GM23338 (cell line): ENCODE measurements around the gene CTNNA2. TPM values are rescaled to one million over a fixed set of nuclear protein-coding genes. Genes with fewer than 3 reads are reported as not detected.

Experiments
- ATAC-seq: fragments of 200-7000 bp; cut with Tn5 transposase; 3 replicates; pipeline ENCODE4 v1.9.1; 2020
- DNase-seq: peaks from one replicate; pipeline ENCODE4 v3.0.0-alpha.2; 2015; ENCODE audit warnings: low spot score
- H2AFZ ChIP-seq: fragments of 200-600 bp; sonication (generic); 2 replicates; pipeline ENCODE4 v1.8.0; 2016; ENCODE audit warnings: antibody characterized with exemption, mild to moderate bottlenecking, moderate library complexity
- H3F3A ChIP-seq: fragments of 200-600 bp; sonication (generic); replicated peaks from 2 replicates; pipeline ENCODE4 v1.8.0; 2017; ENCODE audit warnings: antibody characterized with exemption, mixed run types, low read depth
- H3K27ac ChIP-seq: fragments of 200-600 bp; sonication (generic); 2 replicates; pipeline ENCODE4 v1.6.1; 2016; ENCODE audit warnings: low read depth
- H3K27me3 ChIP-seq: fragments of 200-600 bp; sonication (generic); 2 replicates; pipeline ENCODE4 v1.8.0; 2016; ENCODE audit warnings: mild to moderate bottlenecking, mixed run types, moderate library complexity; ENCODE audit not compliant: insufficient read depth
- H3K36me3 ChIP-seq: fragments of 200-600 bp; sonication (generic); 2 replicates; pipeline ENCODE4 v1.8.0; 2016; ENCODE audit warnings: mild to moderate bottlenecking; ENCODE audit not compliant: insufficient read depth
- H3K4me1 ChIP-seq: fragments of 200-600 bp; sonication (generic); 2 replicates; pipeline ENCODE4 v1.8.0; 2016; ENCODE audit warnings: mild to moderate bottlenecking, moderate library complexity; ENCODE audit not compliant: insufficient read depth
- H3K4me2 ChIP-seq: fragments of 200-600 bp; sonication (generic); 2 replicates; pipeline ENCODE4 v1.7.1; 2017; ENCODE audit warnings: mixed run types
- H3K4me3 ChIP-seq: fragments of 200-600 bp; sonication (generic); 2 replicates; pipeline ENCODE4 v1.6.1; 2016; ENCODE audit warnings: mixed run types
- H3K79me2 ChIP-seq: fragments of 200-600 bp; sonication (generic); replicated peaks from 2 replicates; pipeline ENCODE4 v1.8.0; 2017; ENCODE audit warnings: mild to moderate bottlenecking; ENCODE audit not compliant: insufficient read depth
- H3K9me2 ChIP-seq: fragments of 200-600 bp; sonication (generic); 2 replicates; pipeline ENCODE4 v1.8.0; 2017; ENCODE audit not compliant: insufficient read depth
- H4K20me1 ChIP-seq: fragments of 200-600 bp; sonication (generic); replicated peaks from 2 replicates; pipeline ENCODE4 v1.8.0; 2017; ENCODE audit warnings: mild to moderate bottlenecking; ENCODE audit not compliant: insufficient read depth
- H3K27ac Mint-ChIP-seq: 2 replicates; pipeline ENCODE4 v1.8.0; 2020; ENCODE audit warnings: inconsistent platforms, mild to moderate bottlenecking, moderate library complexity, mixed read lengths
- H3K27me3 Mint-ChIP-seq: 3 replicates; pipeline ENCODE4 v1.8.0; 2022; ENCODE audit warnings: low read depth, mild to moderate bottlenecking, moderate library complexity, mixed read lengths, inconsistent platforms; ENCODE audit not compliant: insufficient read depth, poor library complexity
- H3K36me3 Mint-ChIP-seq: 3 replicates; pipeline ENCODE4 v1.8.0; 2021; ENCODE audit warnings: low read depth, mild to moderate bottlenecking, inconsistent platforms, moderate library complexity, mixed read lengths
- H3K4me1 Mint-ChIP-seq: 3 replicates; pipeline ENCODE4 v1.8.0; 2020; ENCODE audit warnings: mild to moderate bottlenecking, inconsistent platforms, mixed read lengths
- H3K4me3 Mint-ChIP-seq: 3 replicates; pipeline ENCODE4 v1.8.0; 2021; ENCODE audit warnings: moderate library complexity, mild to moderate bottlenecking, inconsistent platforms, mixed read lengths
- H3K9me3 Mint-ChIP-seq: 3 replicates; pipeline ENCODE4 v1.8.0; 2020; ENCODE audit warnings: moderate library complexity, mild to moderate bottlenecking, inconsistent platforms, mixed read lengths
- CREB1 ChIP-seq: fragments of 250-450 bp; sonication (Bioruptor Pico); IDR thresholded peaks from 2 replicates; pipeline ENCODE4 v1.5.0; 2020; ENCODE audit warnings: low read depth, mild to moderate bottlenecking, moderate library complexity
- CTCF ChIP-seq, 2 experiments: fragments of 200-600 bp in 1 of 2; sonication (generic) in 1 of 2; conservative IDR thresholded peaks; 2 replicates each; pipeline versions ENCODE4 v1.5.1 to v1.6.1; 2016 to 2017; ENCODE audit warnings: antibody characterized with exemption in 2 of 2, low read depth in 2 of 2, mild to moderate bottlenecking in 2 of 2, moderate library complexity in 1 of 2
- ETS1 ChIP-seq: IDR thresholded peaks from 2 replicates; pipeline ENCODE4 v1.6.1; 2016; ENCODE audit warnings: antibody characterized with exemption
- EZH2 ChIP-seq: fragments of 200-600 bp; sonication (generic); IDR thresholded peaks from one replicate; pipeline ENCODE4 v1.8.0; 2017; ENCODE audit warnings: antibody characterized with exemption, mild to moderate bottlenecking, low read depth; ENCODE audit not compliant: unreplicated experiment
- EZH2phosphoT487 ChIP-seq: fragments of 200-600 bp; sonication (generic); IDR thresholded peaks from one replicate; pipeline ENCODE4 v1.8.1; 2018; ENCODE audit warnings: antibody characterized with exemption; ENCODE audit not compliant: unreplicated experiment
- JUNB ChIP-seq: IDR thresholded peaks from one replicate; pipeline ENCODE4 v1.6.1; 2016; ENCODE audit warnings: antibody characterized with exemption; ENCODE audit not compliant: unreplicated experiment
- POLR2AphosphoS5 ChIP-seq: IDR thresholded peaks from 2 replicates; pipeline ENCODE4 v1.6.1; 2016; ENCODE audit warnings: antibody characterized with exemption, low read depth
- STAT1 ChIP-seq: IDR thresholded peaks from one replicate; pipeline ENCODE4 v1.6.1; 2016; ENCODE audit warnings: antibody characterized with exemption; ENCODE audit not compliant: unreplicated experiment
- ZNF114 ChIP-seq: fragments of 250-450 bp; sonication (Bioruptor Pico); IDR thresholded peaks from 2 replicates; pipeline ENCODE4 v1.5.0; 2020; ENCODE audit warnings: mild to moderate bottlenecking, moderate library complexity
- ZNF331 ChIP-seq: fragments of 250-450 bp; sonication (Bioruptor Pico); IDR thresholded peaks from 2 replicates; pipeline ENCODE4 v1.5.0; 2020; ENCODE audit warnings: low read depth, mild to moderate bottlenecking, moderate library complexity
- ZNF462 ChIP-seq: fragments of 250-450 bp; sonication (Bioruptor Pico); IDR thresholded peaks from 2 replicates; pipeline ENCODE4 v1.5.0; 2020; ENCODE audit warnings: mild to moderate bottlenecking, moderate library complexity
- polyA plus RNA-seq: library from polyadenylated mRNA; unstranded; fragments of >200 nt; fragmentation: Nextera tagmentation; extraction: Ambion mirVana; gene quantifications from 2 replicates; pipeline ENCODE4 v1.2.1, GENCODE V29; 2016
- total RNA-seq: library from RNA; depleted of rRNA; stranded (reverse); fragments of >200 nt; shearing (Covaris generic); gene quantifications from 2 replicates; pipeline ENCODE4 v1.2.3, GENCODE V29; 2014
- TF ChIP-seq, protein P1 (sequence below): IDR thresholded peaks from one replicate; pipeline ENCODE4 v1.6.1; 2018; ENCODE audit warnings: antibody characterized with exemption; ENCODE audit not compliant: unreplicated experiment

Gene CTNNA2
- total and polyA plus RNA-seq, 2 experiments from 2014 or later: 6.4 to 15.6 TPM

GRCh38 chr2:80469428-80469827 lies 956.6 kb downstream of the CTNNA2 start:
- Histone ChIP-seq H3F3A (no peaks in the 10 kb centered on the region), H3K79me2 (no peaks in the 10 kb centered on the region), H3K4me3 (no peak overlapping the region), H3K4me1 (peaks cover 13% of the 10 kb centered on the region), H3K27ac (no peak overlapping the region), H4K20me1 (no peaks in the 10 kb centered on the region), H3K27me3 (no peaks in the 10 kb centered on the region), H2AFZ (no peak overlapping the region), H3K36me3 (no peaks in the 10 kb centered on the region; the same call in 1 of the 2 replicates), H3K9me2 (peaks cover 5% of the 10 kb centered on the region), H3K4me2 (no peak overlapping the region)
- TF ChIP-seq CTCF (conservative IDR thresholded peaks at IDR 0.05; ENCODE audit: low read depth in 2 of 2) (no peak), STAT1 (no peak), ZNF462 (CRISPR knock-in tag) (no peak), EZH2phosphoT487 (no peak), ZNF331 (CRISPR knock-in tag) (no peak), POLR2AphosphoS5 (no peak), EZH2 (no peak), CREB1 (CRISPR knock-in tag) (no peak), JUNB (no peak), ZNF114 (CRISPR knock-in tag) (no peak), ETS1 (no peak)
- TF ChIP-seq, protein P1, sequence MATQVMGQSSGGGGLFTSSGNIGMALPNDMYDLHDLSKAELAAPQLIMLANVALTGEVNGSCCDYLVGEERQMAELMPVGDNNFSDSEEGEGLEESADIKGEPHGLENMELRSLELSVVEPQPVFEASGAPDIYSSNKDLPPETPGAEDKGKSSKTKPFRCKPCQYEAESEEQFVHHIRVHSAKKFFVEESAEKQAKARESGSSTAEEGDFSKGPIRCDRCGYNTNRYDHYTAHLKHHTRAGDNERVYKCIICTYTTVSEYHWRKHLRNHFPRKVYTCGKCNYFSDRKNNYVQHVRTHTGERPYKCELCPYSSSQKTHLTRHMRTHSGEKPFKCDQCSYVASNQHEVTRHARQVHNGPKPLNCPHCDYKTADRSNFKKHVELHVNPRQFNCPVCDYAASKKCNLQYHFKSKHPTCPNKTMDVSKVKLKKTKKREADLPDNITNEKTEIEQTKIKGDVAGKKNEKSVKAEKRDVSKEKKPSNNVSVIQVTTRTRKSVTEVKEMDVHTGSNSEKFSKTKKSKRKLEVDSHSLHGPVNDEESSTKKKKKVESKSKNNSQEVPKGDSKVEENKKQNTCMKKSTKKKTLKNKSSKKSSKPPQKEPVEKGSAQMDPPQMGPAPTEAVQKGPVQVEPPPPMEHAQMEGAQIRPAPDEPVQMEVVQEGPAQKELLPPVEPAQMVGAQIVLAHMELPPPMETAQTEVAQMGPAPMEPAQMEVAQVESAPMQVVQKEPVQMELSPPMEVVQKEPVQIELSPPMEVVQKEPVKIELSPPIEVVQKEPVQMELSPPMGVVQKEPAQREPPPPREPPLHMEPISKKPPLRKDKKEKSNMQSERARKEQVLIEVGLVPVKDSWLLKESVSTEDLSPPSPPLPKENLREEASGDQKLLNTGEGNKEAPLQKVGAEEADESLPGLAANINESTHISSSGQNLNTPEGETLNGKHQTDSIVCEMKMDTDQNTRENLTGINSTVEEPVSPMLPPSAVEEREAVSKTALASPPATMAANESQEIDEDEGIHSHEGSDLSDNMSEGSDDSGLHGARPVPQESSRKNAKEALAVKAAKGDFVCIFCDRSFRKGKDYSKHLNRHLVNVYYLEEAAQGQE: no peak
- DNase-seq (no peak), ATAC-seq (no peak)
- no peak overlapping the region for H3K27ac Mint-ChIP-seq
- H3K4me3 Mint-ChIP-seq: no peak overlapping the region
- no peaks in the 10 kb centered on the region for H3K36me3 Mint-ChIP-seq
- peaks cover 23% of the 10 kb centered on the region; the same call in 2 of the 3 replicates for H3K4me1 Mint-ChIP-seq
- H3K27me3 Mint-ChIP-seq: peaks cover 6% of the 10 kb centered on the region
- no peaks in the 10 kb centered on the region for H3K9me3 Mint-ChIP-seq
